Pons (tissue), 1 donor: Measurements from ENCODE around the gene RPL26.
A peak's percentile ranks its signal among the peaks of the same experiment; 100 is the strongest.
"Not testable (repeated sequence)": the region's sequence is repeated elsewhere in the genome, so short reads cannot be mapped to it uniquely, and the experiment has no call there.

Experiments
- DNase-seq: peaks from one replicate; pipeline ENCODE4 v3.0.0-alpha.2; 2016; ENCODE audit warnings: low spot score

RPL26 gene

DNA sequence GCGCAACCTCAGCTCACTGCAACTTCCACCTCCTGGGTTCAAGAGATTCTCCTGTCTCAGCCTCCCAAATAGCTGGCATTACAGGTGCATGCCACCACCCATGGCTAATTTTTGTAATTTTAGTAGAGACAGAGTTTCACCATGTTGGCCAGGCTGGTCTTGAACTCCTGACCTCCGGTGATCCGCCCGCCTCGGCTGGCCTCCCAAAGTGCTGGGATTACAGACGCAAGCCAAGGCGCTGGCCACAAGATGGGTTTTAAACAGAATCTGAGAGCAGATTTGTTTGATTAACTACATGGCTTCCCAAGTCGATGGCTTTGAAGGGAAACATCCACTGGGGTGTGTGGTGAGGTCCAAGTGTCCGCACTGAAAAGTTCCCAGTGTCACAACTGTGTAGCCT is 11.5 kb upstream of the RPL26 start:
- DNase-seq, result not testable (repeated sequence)

DNA sequence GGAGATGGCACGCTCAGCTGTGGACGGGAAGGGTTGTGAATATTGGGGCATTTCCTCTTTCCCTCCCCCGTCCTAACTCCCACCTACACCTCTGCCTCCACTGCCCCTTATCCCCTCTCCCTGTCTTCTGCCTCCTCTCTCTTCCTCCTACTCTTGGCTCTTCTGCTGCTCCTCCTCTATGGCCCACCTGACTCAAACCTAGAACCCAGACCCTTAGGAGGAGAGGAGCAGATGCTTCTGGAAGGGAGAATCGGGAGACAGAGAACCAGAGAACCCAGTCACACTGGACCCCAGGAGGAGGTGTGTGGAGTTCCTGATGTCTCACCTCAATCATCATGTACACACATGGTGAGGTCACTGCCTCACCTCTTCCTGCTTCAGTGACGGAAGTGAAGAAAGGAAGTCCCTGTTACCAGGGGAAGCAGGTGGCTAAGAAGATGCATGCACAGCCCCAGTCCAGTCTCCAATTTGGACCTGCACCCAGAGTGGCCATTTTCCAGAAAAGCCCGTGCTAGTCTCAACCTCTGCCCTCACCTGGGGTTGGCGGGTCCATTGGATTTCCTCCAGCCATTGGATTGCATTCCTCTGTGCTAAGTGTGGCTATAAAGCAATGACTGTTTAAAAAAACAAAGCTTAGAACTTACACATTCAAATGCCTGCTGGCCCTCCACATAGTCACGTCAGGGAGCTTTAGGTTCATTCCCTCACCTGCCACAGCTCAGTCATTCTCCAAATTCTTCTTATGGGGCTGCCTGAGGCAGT is 10.7 kb upstream of the RPL26 start:
- no peak for DNase-seq

- DNase-seq, result no peak
Observed at GRCh38 chr17:8392674-8393469, 9.9 kb upstream of the RPL26 start.

- no peak for DNase-seq
Observed at GRCh38 chr17:8392274-8392673, 9.3 kb upstream of the RPL26 start.

DNA sequence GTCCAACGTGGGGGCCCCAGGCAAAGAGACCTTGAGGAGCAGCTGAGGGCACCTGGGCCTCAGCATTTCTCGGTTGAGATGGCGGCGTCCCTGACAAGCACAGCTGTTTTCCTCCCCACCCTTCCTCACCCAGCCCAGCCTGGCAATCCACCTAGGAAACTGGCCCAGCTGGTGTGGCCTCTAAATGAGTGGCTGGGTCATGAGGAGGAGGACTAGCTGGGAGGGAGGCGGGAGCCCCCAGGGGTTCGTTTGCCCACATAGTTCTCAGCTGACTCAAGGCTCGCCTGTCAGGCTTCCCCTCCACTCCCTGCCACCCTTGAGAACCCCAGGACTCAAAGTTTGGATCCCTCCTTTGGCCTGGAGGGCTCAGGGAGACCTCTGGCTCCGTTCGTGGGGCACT is 8.7 kb upstream of the RPL26 start:
- no peak for DNase-seq

DNA sequence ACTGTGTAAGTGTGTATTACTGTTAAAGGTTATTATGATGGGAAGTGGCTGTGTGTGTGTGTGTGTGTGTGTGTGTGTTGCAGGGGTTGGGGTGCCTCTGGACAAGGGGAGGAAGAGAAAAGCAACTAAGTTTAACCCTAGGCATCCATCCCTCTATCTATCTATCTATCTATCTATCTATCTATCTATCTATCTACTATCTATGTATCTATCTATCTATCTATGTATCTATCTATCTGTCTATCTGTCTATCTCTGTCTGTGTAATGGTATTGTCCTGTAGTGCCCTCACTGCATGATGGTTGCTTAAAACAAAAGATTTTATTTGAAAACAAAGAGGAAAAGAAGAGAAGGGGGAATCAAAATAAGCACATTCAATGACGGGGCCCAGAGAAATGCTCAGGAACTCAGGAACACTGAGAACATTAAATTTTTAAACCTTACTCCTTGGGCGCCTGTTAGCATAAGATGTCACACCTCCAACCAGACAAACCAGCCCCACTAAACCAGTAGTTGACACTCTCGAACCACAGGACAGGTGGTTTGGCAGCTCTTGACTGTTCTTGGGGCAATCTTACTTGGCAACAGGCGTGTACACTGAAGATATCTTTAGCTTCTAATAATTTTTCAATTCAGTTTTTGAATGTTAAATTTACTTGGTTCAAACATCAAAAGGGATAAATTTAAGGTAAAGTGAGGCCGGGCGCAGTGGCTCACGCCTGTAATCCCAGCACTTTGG is 5.1 kb upstream of the RPL26 start:
- DNase-seq, result no peak

GRCh38 chr17:8386841-8387240 is 3.8 kb upstream of the RPL26 start:
- no peak for DNase-seq

DNA sequence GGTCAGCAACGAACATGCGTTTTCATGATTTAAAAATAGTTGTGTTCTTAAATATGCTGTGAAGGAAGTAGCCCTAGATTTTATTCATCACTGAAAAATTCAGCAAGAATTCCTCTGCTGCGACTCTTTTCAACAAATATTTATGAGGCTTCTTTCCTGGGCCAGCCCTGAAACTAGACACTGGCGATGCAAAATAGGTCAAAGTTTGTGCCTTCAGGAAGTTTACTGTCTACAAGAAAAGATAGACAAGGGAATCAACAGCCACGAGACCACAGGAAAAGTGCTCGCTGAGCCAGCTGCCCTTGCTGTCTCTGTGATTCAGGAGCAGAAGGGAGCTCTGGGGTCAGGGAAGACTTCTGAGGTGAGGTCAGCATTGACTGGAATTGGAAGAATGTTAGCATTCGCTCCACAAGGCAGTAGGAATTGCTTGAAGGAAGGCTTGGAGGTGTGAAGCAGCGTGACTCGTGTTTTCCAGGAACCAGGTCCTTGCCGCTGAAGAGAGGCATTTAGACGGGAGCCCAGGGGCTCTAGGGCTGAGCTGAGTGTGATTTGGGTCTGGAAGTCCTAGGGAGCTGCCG is 1.9 kb upstream of the RPL26 start:
- DNase-seq, result no peak

GRCh38 chr17:8382880-8383142 is 182 bp downstream of the RPL26 start:
- no peak for DNase-seq

DNA sequence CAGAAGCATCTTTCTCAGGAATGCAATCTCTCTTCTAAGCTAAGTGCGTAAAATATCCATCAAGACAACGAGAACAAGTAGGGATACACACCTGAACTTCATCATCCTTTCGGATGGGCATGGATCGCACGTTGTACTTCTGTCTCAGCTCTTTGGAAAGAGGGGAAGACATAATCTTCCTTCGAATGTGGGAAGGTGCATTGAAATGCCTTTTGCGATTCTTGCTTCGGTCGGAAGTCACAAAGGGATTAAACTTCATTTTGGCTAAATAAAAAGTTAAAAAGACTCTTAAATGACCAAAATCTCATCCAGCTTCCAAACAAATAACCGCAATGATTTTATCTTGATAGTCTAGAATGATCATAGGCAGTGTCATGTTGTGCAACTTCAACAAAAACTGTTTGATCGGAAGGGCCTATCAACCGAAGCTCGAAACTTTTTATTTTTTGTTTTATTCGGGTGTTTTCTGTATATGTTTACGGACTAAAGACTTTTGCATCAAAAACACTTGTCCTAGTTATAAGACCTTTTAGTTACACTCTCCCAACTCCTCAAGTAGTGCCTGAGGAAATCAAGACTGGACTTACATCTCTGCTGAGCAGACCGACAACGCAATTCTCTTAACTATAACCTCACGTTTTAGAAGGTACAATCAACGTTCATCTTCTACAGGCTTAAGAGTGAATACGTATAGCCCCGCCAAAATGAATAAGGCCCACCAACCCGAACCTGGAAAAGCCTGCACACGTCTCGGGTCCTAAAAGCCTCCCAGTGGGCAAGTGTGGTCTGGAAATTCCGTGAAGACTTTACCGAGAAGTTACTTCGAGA is 727 bp downstream of the RPL26 start:
- no peak for DNase-seq

DNA sequence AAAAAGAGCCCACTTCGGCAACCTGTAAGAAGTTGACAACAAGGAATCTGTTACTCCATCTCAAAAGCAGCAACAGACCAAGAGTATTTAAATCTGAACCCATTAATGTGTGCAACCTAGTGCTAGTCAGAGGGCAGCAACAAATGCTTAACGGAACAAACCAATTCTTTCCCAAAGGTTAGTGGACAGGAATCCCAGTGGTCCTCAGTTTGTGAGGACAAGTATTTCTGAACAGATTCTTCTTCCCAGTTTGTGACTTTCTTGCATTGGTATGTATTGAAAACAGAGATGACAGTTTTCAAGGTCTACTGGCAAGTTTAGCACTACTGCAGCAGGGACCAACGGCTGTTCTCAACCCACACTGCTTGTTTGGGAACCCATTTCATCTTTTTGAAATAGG is 2.9 kb downstream of the RPL26 start:
- no peak for DNase-seq

GRCh38 chr17:8378117-8378516 is 4.9 kb downstream of the RPL26 start:
- not testable (repeated sequence) for DNase-seq

GRCh38 chr17:8377422-8377821 is 5.6 kb downstream of the RPL26 start:
- DNase-seq, result no peak

DNA sequence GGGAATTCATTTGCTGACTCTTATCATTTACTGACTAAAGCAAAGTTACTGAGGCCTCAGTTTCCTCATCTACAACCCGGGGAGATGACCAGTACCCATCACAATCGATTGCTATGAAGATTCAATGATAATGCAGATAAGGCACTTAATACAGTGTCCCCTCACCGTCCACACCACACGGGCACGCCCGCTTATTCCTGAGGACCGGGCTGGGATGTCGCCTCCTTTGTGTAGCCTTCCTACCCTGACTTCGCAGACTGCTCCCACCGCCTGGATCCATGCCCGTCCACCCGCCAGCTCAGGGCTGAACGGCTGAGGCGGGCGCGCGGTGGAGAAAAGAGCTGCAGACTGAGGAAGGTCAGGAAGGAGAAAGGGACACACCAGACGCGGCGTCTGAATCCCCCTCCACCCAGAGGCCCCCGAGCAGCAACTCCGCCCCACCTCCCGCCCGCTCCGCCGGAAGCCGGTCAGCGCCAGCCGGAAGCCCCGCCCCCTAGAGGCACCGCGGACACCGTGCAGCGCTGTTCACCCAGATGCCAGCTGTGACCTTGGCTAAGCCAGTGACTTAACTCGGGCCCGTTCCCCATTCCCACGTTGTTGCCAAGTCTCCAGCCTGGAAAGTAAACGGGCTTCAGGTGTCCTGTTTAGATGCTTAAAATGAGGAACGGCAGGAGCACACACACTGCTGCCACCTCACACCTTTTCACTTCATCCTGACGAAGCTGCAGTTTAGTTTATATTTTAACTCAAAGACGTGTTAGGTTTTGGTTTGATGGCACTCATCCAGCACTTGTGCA is 6.5 kb downstream of the RPL26 start, which contains the start of gene KRABD2:
KRABD2 (minus strand) TSS at position 434 of the 797 bp plus-strand sequence.
- peak; percentile 67 for DNase-seq

GRCh38 chr17:8375738-8376259 is 7.2 kb downstream of the RPL26 start:
- peak; percentile 36 for DNase-seq

- not testable (repeated sequence) for DNase-seq
Observed at GRCh38 chr17:8373856-8374255, 9.1 kb downstream of the RPL26 start.

GRCh38 chr17:8372422-8372821 is 10.6 kb downstream of the RPL26 start:
- no peak for DNase-seq

DNA sequence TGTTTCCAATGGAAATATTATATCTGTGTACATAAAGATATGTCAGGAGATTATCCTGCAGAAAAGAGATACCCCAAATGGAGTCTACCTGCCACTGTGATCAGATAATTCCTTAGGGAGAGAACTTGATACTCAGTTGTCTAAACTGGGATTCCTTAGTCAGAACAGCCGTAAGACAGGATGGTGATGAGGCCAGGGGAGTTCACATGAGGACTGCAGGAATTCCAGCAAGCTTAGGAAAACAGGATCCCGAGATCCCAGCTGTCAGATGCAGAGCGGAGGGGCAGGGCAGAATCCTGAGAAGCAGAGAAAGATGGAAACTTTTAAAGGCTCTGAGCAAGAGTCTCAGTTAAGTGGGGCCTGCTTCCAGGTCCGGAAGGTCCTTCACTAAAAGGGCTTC is 11.2 kb downstream of the RPL26 start:
- DNase-seq, result no peak

DNA sequence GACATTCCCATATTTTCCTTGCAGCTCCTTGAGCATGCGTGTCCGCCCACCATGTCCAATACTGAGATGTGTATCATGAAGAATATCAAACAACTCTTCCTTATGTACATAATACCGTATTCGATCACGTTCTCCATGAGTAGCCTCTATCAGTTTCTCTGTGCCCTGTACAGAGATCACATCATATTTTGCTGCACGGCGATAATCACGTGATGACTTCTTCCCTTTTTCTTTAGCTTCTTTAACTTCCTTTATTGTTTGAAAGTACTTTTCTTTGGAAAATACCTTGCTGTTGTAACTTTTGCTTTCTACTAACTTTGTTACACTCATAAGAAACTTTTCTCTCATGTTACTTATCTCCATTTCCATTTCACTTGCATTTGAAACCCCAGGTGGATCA is 13.0 kb downstream of the RPL26 start:
- DNase-seq, result no peak

GRCh38 chr17:8368193-8368592 is 14.8 kb downstream of the RPL26 start:
- DNase-seq, result no peak

DNA sequence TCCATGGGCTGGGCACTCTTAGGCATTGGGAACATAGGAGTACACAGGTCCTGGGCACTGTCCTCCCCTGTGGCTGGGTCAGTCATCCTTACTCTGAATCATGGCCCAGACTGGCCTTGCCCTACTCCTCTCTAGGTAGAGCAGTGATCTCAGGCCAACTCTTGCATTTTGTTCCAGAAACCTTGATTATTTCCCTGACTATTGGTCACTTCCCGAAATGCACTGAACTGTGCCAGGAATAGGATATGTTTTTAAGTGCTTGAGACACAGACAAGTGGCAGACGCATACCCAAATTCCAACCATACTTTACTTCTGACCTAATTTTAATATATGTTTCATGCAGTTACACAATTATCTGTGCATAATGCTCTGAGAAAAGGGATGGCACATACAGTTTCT is 16.8 kb downstream of the RPL26 start:
- no peak for DNase-seq
